A673 (cell line): Measurements from ENCODE around the gene ANO7.

ENCODE experiments used
- EZH2 ChIP-seq: fragments of 200-600 bp; sonication (generic); IDR thresholded peaks from 2 replicates; pipeline ENCODE4 v1.6.1; 2017; ENCODE audit warnings: borderline replicate concordance, low read depth, mild to moderate bottlenecking, mixed read lengths, antibody characterized with exemption, low read length; ENCODE audit not compliant: poor library complexity, severe bottlenecking
- TF ChIP-seq, protein P1 (sequence below): fragments of 300-800, 200-600 bp; sonication (generic); conservative IDR thresholded peaks from 2 replicates; pipeline ENCODE4 v1.5.1; 2017; ENCODE audit warnings: low read depth, mild to moderate bottlenecking, antibody characterized with exemption, low read length, moderate library complexity, mixed read lengths

DNA sequence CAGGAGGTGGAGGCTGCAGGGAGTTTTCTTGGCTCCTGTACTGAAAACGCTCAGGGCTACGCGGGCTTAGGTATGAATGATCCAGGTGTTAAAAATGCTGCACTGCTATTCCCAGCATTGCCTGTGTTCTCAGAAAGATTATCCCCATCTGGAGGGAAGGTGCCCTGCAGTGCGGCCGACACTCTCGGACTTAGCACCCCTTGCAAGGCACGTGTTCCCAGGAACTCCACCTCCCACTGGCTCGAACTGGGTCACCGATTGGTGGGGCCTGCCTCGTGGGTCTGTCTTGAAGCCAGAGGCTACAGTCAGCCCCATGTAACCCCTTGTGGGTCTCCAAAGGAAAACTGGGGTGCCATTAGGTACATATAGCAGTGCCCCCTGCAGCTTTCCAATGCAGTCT lies 25.7 kb downstream of the ANO7 start:
- TF ChIP-seq, protein P1, sequence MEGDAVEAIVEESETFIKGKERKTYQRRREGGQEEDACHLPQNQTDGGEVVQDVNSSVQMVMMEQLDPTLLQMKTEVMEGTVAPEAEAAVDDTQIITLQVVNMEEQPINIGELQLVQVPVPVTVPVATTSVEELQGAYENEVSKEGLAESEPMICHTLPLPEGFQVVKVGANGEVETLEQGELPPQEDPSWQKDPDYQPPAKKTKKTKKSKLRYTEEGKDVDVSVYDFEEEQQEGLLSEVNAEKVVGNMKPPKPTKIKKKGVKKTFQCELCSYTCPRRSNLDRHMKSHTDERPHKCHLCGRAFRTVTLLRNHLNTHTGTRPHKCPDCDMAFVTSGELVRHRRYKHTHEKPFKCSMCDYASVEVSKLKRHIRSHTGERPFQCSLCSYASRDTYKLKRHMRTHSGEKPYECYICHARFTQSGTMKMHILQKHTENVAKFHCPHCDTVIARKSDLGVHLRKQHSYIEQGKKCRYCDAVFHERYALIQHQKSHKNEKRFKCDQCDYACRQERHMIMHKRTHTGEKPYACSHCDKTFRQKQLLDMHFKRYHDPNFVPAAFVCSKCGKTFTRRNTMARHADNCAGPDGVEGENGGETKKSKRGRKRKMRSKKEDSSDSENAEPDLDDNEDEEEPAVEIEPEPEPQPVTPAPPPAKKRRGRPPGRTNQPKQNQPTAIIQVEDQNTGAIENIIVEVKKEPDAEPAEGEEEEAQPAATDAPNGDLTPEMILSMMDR = no peak
- no peak for TF ChIP-seq EZH2
